GM21723 (cell line): ENCODE data around the gene ANKRD13B.
A peak's percentile ranks its signal among the peaks of the same experiment; 100 is the strongest.
"Not testable (repeated sequence)": the region's sequence is repeated elsewhere in the genome, so short reads cannot be mapped to it uniquely, and the experiment has no call there.

Experiments
- ATAC-seq: cut with Tn5 transposase; IDR thresholded peaks from one replicate; pipeline ENCODE4 v1.9.1; 2021; ENCODE audit warnings: mild to moderate bottlenecking, moderate library complexity; ENCODE audit not compliant: unreplicated experiment

The ANKRD13B gene

GRCh38 chr17:29592850-29593551, at the start of gene ANKRD13B:
Gene ANKRD13B, plus strand, starts transcription at chr17:29593132. Its CDS starts 490 bp downstream, at chr17:29593622.
- no peak for ATAC-seq

GRCh38 chr17:29544066-29544465, 48.9 kb upstream of the ANKRD13B start:
- ATAC-seq: no peak

- ATAC-seq: no peak
These were observed 46.8 kb upstream of the ANKRD13B start for GRCh38 chr17:29546085-29546484.

- no peak for ATAC-seq
These were observed 46.1 kb upstream of the ANKRD13B start for GRCh38 chr17:29546830-29547229.

GRCh38 chr17:29549177-29549923, 43.6 kb upstream of the ANKRD13B start:
- no peak for ATAC-seq

GRCh38 chr17:29555840-29556239, 37.1 kb upstream of the ANKRD13B start:
- no peak for ATAC-seq

GRCh38 chr17:29557085-29557738, 35.7 kb upstream of the ANKRD13B start:
- no peak for ATAC-seq

- ATAC-seq: no peak
These were observed 35.2 kb upstream of the ANKRD13B start for GRCh38 chr17:29557739-29558116.

GRCh38 chr17:29558139-29558538, 34.8 kb upstream of the ANKRD13B start:
- not testable (repeated sequence) for ATAC-seq

GRCh38 chr17:29559640-29560039, 33.3 kb upstream of the ANKRD13B start:
- ATAC-seq: no peak

GRCh38 chr17:29560316-29560715, 32.6 kb upstream of the ANKRD13B start:
- peak; percentile 46 for ATAC-seq

- ATAC-seq: no peak
These were observed 31.1 kb upstream of the ANKRD13B start for GRCh38 chr17:29561554-29562517.

GRCh38 chr17:29562615-29563014, 30.3 kb upstream of the ANKRD13B start:
- ATAC-seq: no peak

GRCh38 chr17:29563816-29564215, 29.1 kb upstream of the ANKRD13B start:
- no peak for ATAC-seq

- ATAC-seq: peak; percentile 28
These were observed 27.1 kb upstream of the ANKRD13B start for GRCh38 chr17:29565643-29566472.

- peak; percentile 21 for ATAC-seq
These were observed 26.2 kb upstream of the ANKRD13B start, which contains the start of gene ABHD15 for GRCh38 chr17:29566473-29567303. Gene ABHD15, minus strand, starts transcription at chr17:29567037. Its CDS starts 71 bp downstream, at chr17:29566966.

- ATAC-seq: peak; percentile 20
These were observed 25.7 kb upstream of the ANKRD13B start for GRCh38 chr17:29567304-29567553.

GRCh38 chr17:29567554-29568330, 25.2 kb upstream of the ANKRD13B start:
- peak; percentile 54 for ATAC-seq
